RWPE1 (cell line): ENCODE results near the gene MS4A10.

Source experiments
- CTCF ChIA-PET: fragments of 350-600 bp; sonication (Branson Sonifier 250); formaldehyde crosslinking; extraction: SDS; loops from one replicate; lab custom pipeline; 2021; lab: Yijun Ruan, JAX
- POLR2A ChIA-PET: fragments of 400-600 bp; formaldehyde crosslinking; extraction: SDS; loops from one replicate; lab custom pipeline; 2020; ENCODE audit warnings: antibody characterized with exemption; ENCODE audit not compliant: low non-redundant PET; lab: Yijun Ruan, JAX
- DNase-seq: peaks from one replicate; pipeline ENCODE4 v3.0.0; 2012; ENCODE audit warnings: low spot score
- H3K27ac ChIP-seq: fragments of 450-650 bp; 2 replicates; pipeline ENCODE4 v1.5.1; 2017
- CTCF ChIP-seq: fragments of 450-650 bp; conservative IDR thresholded peaks from 2 replicates; pipeline ENCODE4 v1.5.1; 2017; ENCODE audit warnings: low read depth, mild to moderate bottlenecking

The MS4A10 gene

DNA sequence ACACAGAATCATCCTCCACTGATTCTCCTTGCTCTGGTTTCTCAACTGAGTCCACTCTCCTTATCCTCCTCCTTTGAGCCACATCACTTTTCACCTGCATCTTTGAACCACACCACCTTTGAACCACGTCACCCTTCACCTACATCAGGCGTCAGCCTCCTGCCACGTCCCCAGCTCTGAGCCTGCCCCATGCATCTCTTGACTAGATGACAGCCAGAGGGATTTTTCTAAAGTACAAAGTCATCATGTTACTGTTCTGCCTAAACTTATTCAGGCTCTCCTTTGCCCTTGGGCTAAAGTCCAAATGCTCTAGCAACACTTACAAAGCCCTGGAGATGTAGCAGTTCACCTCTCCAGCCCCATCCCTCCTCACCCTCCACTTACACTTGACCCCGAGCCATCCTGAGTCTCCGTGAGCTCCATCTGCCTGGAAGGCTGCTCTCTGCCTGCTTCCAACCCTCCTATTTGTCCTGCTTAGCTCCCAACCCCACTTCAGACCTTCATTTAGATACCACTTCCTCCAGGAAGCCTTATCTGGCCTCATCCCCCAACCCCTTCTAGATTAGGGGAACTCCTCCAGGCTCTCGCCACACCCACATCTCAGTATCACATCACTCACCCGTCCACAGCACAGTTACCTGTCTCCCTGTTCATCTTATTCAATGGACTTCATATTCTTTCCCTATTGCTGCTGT, 3.7 kb upstream of the MS4A10 start:
- H3K27ac ChIP-seq = no peak overlapping the region
- DNase-seq = no peak
- ChIA-PET POLR2A (no interaction called here), CTCF (interaction anchor here (0.5 kb wide), 1 partner anchor 1610 kb away, joined by 4 read pairs; the partner anchor contains the start of gene DTX4)
- TF ChIP-seq CTCF = no peak

DNA sequence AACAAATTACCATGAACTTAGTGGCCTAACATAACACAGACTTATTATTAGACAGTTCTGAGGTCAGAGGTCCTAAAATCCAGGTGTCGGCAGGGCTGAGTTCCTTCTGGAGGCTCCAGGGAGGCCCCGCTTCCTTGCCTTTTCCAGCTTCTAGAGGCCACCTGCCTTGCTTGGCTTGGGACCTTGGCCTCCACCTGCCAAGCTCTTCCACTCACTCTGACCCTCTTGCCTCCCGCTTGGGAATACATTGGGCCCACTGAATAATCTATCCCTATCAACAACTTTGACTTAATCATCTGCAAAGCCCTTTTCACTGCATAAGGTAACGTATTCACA, 3.2 kb upstream of the MS4A10 start:
- DNase-seq = no peak
- no peak overlapping the region for H3K27ac ChIP-seq
- ChIA-PET POLR2A (no interaction called here), CTCF (interaction anchor here (0.5 kb wide), 1 partner anchor 1610 kb away, joined by 4 read pairs; the partner anchor contains the start of gene DTX4)
- no peak for TF ChIP-seq CTCF

DNA sequence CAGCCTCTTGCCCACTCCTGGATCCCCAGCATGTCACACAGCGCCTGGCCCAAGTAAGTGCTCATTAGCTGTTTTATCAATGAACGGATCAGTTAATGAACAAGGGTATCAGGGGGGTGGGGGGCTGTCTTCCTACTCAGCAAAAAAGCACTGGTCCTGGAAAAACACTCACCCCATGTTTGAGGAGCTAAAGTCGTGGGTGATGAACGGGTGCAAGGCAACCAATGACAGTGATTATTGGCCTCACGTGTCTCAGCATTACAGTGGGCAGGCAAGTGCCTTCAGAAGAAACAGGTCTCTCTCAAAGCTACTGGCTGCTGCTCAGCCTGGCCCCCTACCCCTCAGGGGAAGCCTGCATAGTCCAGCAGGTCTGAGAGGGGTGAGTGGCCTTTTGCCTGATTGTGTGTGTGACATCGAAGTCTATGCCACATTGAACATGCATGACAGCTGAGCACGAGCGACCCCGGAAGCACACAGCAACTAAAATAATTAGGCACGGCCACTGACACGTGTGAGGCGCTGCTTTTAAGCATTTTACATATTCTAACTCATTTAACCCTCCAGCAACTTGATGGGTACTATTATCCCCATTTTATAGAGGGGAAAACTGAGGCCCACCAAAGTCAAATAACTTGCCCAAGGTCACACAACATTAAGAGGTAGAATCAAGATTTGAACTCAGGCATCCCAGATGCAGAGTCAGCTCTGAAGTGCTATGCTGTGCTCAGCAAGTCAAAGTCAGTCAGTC, 2.6 kb upstream of the MS4A10 start:
- CTCF ChIA-PET = no interaction called here
- H3K27ac ChIP-seq = no peak overlapping the region
- POLR2A ChIA-PET = no interaction called here
- no peak for DNase-seq
- TF ChIP-seq CTCF = no peak

DNA sequence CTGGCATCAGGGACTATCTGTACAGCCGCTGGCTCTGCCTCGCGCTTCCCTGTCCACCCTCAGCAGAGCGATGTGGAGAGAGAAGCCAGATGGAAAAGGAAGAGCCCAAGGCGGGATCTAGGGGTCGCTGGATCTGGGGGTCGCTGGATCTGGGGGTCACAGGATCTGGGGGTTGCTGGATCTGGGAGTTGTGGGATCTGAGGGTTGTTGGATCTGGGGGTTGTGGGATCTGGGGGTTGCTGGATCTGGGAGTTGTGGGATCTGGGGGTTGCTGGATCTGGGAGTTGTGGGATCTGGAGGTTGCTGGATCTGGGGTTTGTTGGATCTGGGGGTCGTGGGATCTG, 2.0 kb upstream of the MS4A10 start:
- no peak for TF ChIP-seq CTCF
- no peak overlapping the region for H3K27ac ChIP-seq
- POLR2A ChIA-PET = no interaction called here
- no peak for DNase-seq
- CTCF ChIA-PET = no interaction called here

- CTCF ChIA-PET = interaction anchor here (1.2 kb wide), 1 partner anchor 8 kb away, joined by 3 read pairs; no protein-coding TSS in a partner anchor
- no peak overlapping the region for H3K27ac ChIP-seq
- POLR2A ChIA-PET = no interaction called here
- no peak for TF ChIP-seq CTCF
- no peak for DNase-seq
Observed at GRCh38 chr11:60783911-60784310, 1.2 kb upstream of the MS4A10 start.

DNA sequence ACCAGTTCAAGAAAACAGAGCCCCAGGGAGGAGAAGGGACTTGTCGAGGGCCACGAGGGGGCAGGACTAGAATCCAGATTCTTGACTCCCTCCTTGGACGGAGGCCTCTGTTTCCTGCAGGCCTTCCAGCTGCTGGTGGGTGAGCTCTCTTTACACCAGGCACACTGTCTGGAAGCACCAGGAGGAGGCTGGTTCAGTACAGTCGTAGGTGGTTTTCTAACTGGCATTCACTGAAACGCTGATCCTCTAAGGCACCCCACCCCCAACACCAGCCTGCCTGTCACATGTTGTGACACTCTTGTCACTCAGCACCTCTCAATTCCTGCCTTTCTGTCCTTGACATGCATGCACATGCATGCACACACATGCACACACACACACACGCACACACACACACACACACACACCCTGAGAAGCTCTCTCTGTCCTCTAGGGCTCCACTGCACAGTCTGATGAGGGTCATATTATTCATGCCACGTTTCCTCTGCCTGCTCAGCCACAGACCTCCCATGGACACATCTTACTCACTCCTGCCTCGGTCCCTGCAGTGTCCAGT, 751 bp downstream of the MS4A10 start:
- no peak overlapping the region for H3K27ac ChIP-seq
- DNase-seq = no peak
- CTCF ChIA-PET = interaction anchor here (0.6 to 1.0 kb wide), 3 partner anchors 9 to 10 kb away, joined by 3 to 4 read pairs (median 3); no protein-coding TSS in a partner anchor
- TF ChIP-seq CTCF = no peak
- POLR2A ChIA-PET = no interaction called here
